Thyroid gland (tissue), 4 donors: ENCODE measurements around the gene FGFBP2.

Experiments
- POLR2A ChIP-seq, 2 donors: fragments of 450-650 bp; IDR thresholded peaks; one replicate each; pipeline ENCODE4 v1.6.1; 2017; ENCODE audit warnings: antibody characterized with exemption in 2 of 2, mild to moderate bottlenecking in 2 of 2, moderate library complexity in 1 of 2
- TF ChIP-seq, protein P1 (sequence below), 6 experiments: fragments of 200-600 bp in 3 of 6; fragments of 450-650 bp in 3 of 6; sonication (generic) in 3 of 6; IDR thresholded peaks; one replicate each; pipeline ENCODE4 v1.5.1; 2016 to 2019; ENCODE audit warnings: antibody characterized with exemption in 6 of 6, mild to moderate bottlenecking in 2 of 6, inconsistent platforms in 1 of 6, moderate library complexity in 1 of 6

DNA sequence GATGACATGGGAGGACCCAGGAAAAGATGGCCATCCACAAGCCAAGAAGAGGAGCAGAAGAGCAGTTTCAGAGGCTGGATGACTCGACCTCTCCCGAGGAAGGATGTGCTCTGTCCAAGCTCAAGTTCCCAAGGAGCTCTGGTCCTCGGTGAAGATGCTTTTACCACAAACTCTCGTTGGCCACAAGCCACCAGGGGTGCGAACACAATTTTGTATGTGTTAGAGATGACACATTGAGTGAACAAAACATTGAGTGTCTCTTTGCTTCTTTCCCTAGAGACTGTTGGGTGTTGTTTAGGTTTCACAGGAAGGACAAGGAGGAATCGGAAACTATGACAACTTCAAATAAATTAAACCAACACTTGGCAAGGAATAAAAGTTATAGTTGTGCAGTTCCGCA lies 50.7 kb downstream of the FGFBP2 start:
- TF ChIP-seq, protein P1, sequence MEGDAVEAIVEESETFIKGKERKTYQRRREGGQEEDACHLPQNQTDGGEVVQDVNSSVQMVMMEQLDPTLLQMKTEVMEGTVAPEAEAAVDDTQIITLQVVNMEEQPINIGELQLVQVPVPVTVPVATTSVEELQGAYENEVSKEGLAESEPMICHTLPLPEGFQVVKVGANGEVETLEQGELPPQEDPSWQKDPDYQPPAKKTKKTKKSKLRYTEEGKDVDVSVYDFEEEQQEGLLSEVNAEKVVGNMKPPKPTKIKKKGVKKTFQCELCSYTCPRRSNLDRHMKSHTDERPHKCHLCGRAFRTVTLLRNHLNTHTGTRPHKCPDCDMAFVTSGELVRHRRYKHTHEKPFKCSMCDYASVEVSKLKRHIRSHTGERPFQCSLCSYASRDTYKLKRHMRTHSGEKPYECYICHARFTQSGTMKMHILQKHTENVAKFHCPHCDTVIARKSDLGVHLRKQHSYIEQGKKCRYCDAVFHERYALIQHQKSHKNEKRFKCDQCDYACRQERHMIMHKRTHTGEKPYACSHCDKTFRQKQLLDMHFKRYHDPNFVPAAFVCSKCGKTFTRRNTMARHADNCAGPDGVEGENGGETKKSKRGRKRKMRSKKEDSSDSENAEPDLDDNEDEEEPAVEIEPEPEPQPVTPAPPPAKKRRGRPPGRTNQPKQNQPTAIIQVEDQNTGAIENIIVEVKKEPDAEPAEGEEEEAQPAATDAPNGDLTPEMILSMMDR (IDR thresholded peaks at IDR 0.05) = no peak
- TF ChIP-seq POLR2A (IDR thresholded peaks at IDR 0.05) = no peak
